Psoas muscle (tissue), 8 donors: ENCODE measurements around the gene PHLDA3. TPM values are rescaled to one million over a fixed set of nuclear protein-coding genes. Genes with fewer than 3 reads are reported as not detected.

Source experiments
- ATAC-seq, 4 donors: fragments of 200-7000 bp; cut with Tn5 transposase; one replicate each; pipeline ENCODE4 v1.9.1; 2020; ENCODE audit warnings: moderate library complexity in 3 of 4, mild to moderate bottlenecking in 2 of 4
- DNase-seq, 2 donors: peaks; one replicate each; pipeline ENCODE4 v3.0.0-alpha.2; 2020
- H3K27ac ChIP-seq: fragments of 200-600 bp; one replicate; pipeline ENCODE4 v1.8.0; 2022
- H3K27me3 ChIP-seq, 3 donors: fragments of 200-600 bp in 1 of 3; one replicate each; pipeline versions ENCODE4 v1.6.1 to v1.8.0; 2013 to 2022; ENCODE audit warnings: low read length in 2 of 3, mild to moderate bottlenecking in 2 of 3, moderate library complexity in 1 of 3; ENCODE audit not compliant: insufficient read depth in 3 of 3
- H3K36me3 ChIP-seq, 2 donors: fragments of 200-600 bp in 1 of 2; one replicate each; pipeline versions ENCODE4 v1.6.1 to v1.8.0; 2013 to 2022; ENCODE audit warnings: low read depth in 1 of 2, mild to moderate bottlenecking in 1 of 2, moderate library complexity in 1 of 2; ENCODE audit not compliant: insufficient read depth in 1 of 2
- H3K4me1 ChIP-seq: fragments of 200-600 bp; one replicate; pipeline ENCODE4 v1.8.0; 2022
- H3K4me3 ChIP-seq: fragments of 200-600 bp; one replicate; pipeline ENCODE4 v1.8.0; 2022; ENCODE audit warnings: mild to moderate bottlenecking
- H3K9me3 ChIP-seq: fragments of 200-600 bp; one replicate; pipeline ENCODE4 v1.8.0; 2022
- CTCF ChIP-seq: fragments of 200-600 bp; IDR thresholded peaks from one replicate; pipeline ENCODE4 v1.8.0; 2022; ENCODE audit warnings: antibody characterized with exemption
- whole genome bisulfite sequencing, 3 donors: extraction: QIAGEN DNeasy Blood & Tissue Kit; methylation state at CpG; one replicate each; pipeline versions ENCODE4 v1.1.6 to v1.1.7; 2013; 5-methylcytosine and 5-hydroxymethylcytosine counted together
- intact Hi-C, 2 donors: fragments of 100-400 bp; cut with DNase I; formaldehyde crosslinking; loops; one replicate each; pipeline versions ENCODE4 v1.11.0 to v1.14.2; 2022
- polyA plus RNA-seq, 3 donors: library from polyadenylated mRNA; stranded (reverse); fragments of 200-250 nt; gene quantifications; one replicate each; pipeline ENCODE4 v1.2.3, GENCODE V29; 2013
- total RNA-seq, 4 donors: library from RNA; stranded (reverse); fragmentation: NEBNext Ultra II Directional in 2 of 4; extraction: Animal tissue kit (Norgen Biotek cat#: 25700) in 2 of 4; gene quantifications; one replicate each; pipeline versions ENCODE4 v1.2.1 to v1.2.4, GENCODE V29; 2021 to 2023
- donor health status: healthy with polysubstance abuse.
- donor health status: DM: no; HTN: no; CAD: no; lungs with moderate emphysema.
- donor health status: Bipolar disorder and iron deficiency.
- donor health status: healthy.
- donor health status: DM: yes; HTN: yes; CAD: no.
- donor health status: DM: no; HTN: no; CAD: no.
- donor health status: DM: no; HTN: no; CAD: no.
- donor health status: DM: yes; HTN: yes; CAD: no.

PHLDA3 gene
- total and polyA plus RNA-seq, 7 donors: 41.8 to 116 (median 62.4) TPM

- H3K4me1 ChIP-seq: peaks cover 24% of the 10 kb centered on the region
These were observed 41.0 kb downstream of the PHLDA3 start for GRCh38 chr1:201427963-201428362.

DNA sequence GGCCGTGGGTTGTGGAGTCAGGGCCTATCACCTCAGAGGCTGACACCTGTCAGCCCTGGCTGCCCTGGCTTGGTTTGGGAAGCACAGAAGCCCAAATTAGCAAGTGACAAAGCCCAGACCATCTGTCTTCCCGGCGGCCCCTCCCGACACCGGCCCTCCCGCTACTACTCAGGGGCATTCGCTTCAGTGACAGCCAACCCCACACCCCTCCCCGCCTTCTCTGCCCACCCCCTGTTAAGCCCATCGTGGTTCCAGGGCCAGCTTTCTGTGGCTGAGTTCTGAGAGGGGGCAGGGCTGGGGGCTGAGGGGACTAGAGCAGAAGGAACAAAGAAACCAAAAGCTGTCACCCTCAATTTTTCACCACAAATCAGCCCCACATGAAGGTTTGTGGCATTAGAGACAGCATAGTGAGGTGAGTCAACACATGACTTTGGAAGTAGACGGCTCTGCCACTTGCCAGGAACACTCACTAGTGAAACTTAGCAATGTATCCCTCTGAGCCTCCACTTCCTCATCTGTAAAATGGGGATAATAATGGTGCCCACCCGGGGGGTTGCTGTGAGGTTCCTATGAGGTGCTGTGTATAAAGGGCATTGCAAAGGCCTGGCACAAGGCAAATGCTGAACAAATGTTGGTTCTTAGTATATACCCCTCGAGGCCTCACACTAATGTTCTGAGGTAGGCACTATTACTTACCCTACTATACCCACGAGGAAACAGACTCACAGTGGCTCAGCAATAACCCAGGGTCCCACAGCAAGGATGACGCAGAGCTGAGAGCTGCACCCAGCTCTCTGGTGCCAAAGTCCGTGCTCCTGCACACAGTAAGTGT is 42.3 kb downstream of the PHLDA3 start:
- H3K36me3 ChIP-seq: no peaks in the 10 kb centered on the region
- TF ChIP-seq CTCF: no peak
- peak overlapping the region; percentile 93 for H3K27ac ChIP-seq
- intact Hi-C loops: no loop called here
- H3K9me3 ChIP-seq: no peaks in the 10 kb centered on the region
- H3K4me3 ChIP-seq: no peak overlapping the region
- peak; percentile 82 to 84 (median 82) for ATAC-seq
- peak; percentile 78 to 91 for DNase-seq
- peaks cover 34% of the 10 kb centered on the region for H3K4me1 ChIP-seq
- H3K27me3 ChIP-seq: no peaks in the 10 kb centered on the region
- 37 to 45% (median 40%) methylated on average over 15 of the region's 15 CpGs for WGBS, 3 donors

More at GRCh38 chr1:201427963-201428362, 41.0 kb downstream of the PHLDA3 start:
- Histone ChIP-seq H3K27ac (peak overlapping the region; percentile 93), H3K36me3 (no peaks in the 10 kb centered on the region), H3K27me3 (no peaks in the 10 kb centered on the region), H3K9me3 (no peaks in the 10 kb centered on the region), H3K4me3 (no peak overlapping the region)
- no peak for DNase-seq
- WGBS, 3 donors: 60 to 71% (median 67%) methylated on average over 4 to 6 of the region's 6 CpGs
- TF ChIP-seq CTCF: no peak
- intact Hi-C loops: no loop called here
- peak in 2 of 4 donors; percentile 26 to 28 for ATAC-seq

DNA sequence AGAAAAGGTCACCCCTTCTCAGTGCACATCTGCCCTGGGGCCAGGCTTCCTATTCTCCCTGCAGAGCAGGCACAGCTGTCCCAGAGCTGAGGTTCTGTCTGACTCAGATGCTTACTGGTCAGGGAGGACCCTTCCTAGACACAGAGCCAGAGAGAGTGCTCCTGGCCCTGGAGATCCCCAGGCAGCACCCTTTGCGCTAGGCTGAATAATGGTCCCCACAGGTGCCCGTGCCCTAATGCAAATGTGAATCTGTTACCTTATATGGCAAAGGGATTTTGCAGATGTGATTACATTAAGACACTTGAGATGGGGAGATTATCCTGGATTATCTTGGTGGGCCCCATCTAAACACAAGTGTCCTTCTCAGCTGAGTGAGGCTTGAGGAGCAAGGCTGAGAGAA is 44.8 kb downstream of the PHLDA3 start:
- intact Hi-C loops: no loop called here
- no peak for TF ChIP-seq CTCF
- H3K36me3 ChIP-seq: no peaks in the 10 kb centered on the region
- H3K27ac ChIP-seq: peak overlapping the region; percentile 93
- no peak for ATAC-seq
- 50 to 81% (median 68%) methylated on average over 2 of the region's 2 CpGs for WGBS, 3 donors
- H3K4me1 ChIP-seq: peaks cover 46% of the 10 kb centered on the region
- H3K4me3 ChIP-seq: no peak overlapping the region
- H3K27me3 ChIP-seq: no peaks in the 10 kb centered on the region
- H3K9me3 ChIP-seq: no peaks in the 10 kb centered on the region
- no peak for DNase-seq

- Histone ChIP-seq H3K4me1 (peaks cover 47% of the 10 kb centered on the region), H3K9me3 (no peaks in the 10 kb centered on the region), H3K36me3 (no peaks in the 10 kb centered on the region), H3K4me3 (no peak overlapping the region), H3K27ac (peak overlapping the region; percentile 93), H3K27me3 (no peaks in the 10 kb centered on the region)
- TF ChIP-seq CTCF: no peak
- intact Hi-C loops: no loop called here
- DNase-seq: no peak
- WGBS, 3 donors: 74% methylated on average over 6 of the region's 6 CpGs
- ATAC-seq: no peak
These were observed 45.3 kb downstream of the PHLDA3 start for GRCh38 chr1:201423655-201424054.
